22Rv1 (cell line): ENCODE data around the gene RHOG.

Source experiments
- CTCF ChIP-seq: fragments of 450-650 bp; IDR thresholded peaks from 2 replicates; pipeline ENCODE4 v1.5.1; 2017; ENCODE audit warnings: mild to moderate bottlenecking
- ZFX ChIP-seq: fragments of 450-650 bp; IDR thresholded peaks from 2 replicates; pipeline ENCODE4 v1.6.1; 2017; ENCODE audit warnings: antibody characterized with exemption, borderline replicate concordance

- TF ChIP-seq CTCF (no peak), ZFX (no peak)
Observed at GRCh38 chr11:3799873-3800272, 40.9 kb downstream of the RHOG start.
